GM21737 (cell line): ENCODE results near the gene AFF4.

Experiments used
- ATAC-seq: cut with Tn5 transposase; IDR thresholded peaks from one replicate; pipeline ENCODE4 v1.9.1; 2021; ENCODE audit warnings: mild to moderate bottlenecking, moderate library complexity; ENCODE audit not compliant: unreplicated experiment

Gene AFF4

GRCh38 chr5:132895719-132896305, 67.6 kb downstream of the AFF4 start:
- ATAC-seq: no peak

- no peak for ATAC-seq
Observed at GRCh38 chr5:132890817-132891216, 72.6 kb downstream of the AFF4 start.

- no peak for ATAC-seq
Observed at GRCh38 chr5:132889501-132889900, 73.9 kb downstream of the AFF4 start.

GRCh38 chr5:132887283-132887682, 76.2 kb downstream of the AFF4 start:
- ATAC-seq: no peak

- no peak for ATAC-seq
Observed at GRCh38 chr5:132886064-132886823, 77.2 kb downstream of the AFF4 start.

GRCh38 chr5:132884548-132884947, 78.9 kb downstream of the AFF4 start:
- ATAC-seq: no peak

GRCh38 chr5:132883261-132883834, 80.1 kb downstream of the AFF4 start:
- ATAC-seq: peak; percentile 72

- ATAC-seq: no peak
Observed at GRCh38 chr5:132877938-132878337, 85.5 kb downstream of the AFF4 start.

GRCh38 chr5:132877466-132877865, 86.0 kb downstream of the AFF4 start:
- no peak for ATAC-seq

GRCh38 chr5:132876020-132876759, 87.2 kb downstream of the AFF4 start:
- no peak for ATAC-seq

GRCh38 chr5:132873930-132874271, 89.5 kb downstream of the AFF4 start:
- ATAC-seq: no peak

GRCh38 chr5:132873119-132873929, 90.1 kb downstream of the AFF4 start, which contains the start of gene LEAP2:
Gene LEAP2 (plus strand): TSS chr5:132873668. CDS start chr5:132873695, 27 bp downstream.
- ATAC-seq: no peak

GRCh38 chr5:132872788-132873118, 90.7 kb downstream of the AFF4 start:
- no peak for ATAC-seq

GRCh38 chr5:132871459-132872284, 91.8 kb downstream of the AFF4 start:
- no peak for ATAC-seq

GRCh38 chr5:132870801-132871200, 92.6 kb downstream of the AFF4 start:
- ATAC-seq: no peak

GRCh38 chr5:132868754-132869153, 94.7 kb downstream of the AFF4 start:
- ATAC-seq: no peak

GRCh38 chr5:132867046-132867451, 96.4 kb downstream of the AFF4 start:
- no peak for ATAC-seq

GRCh38 chr5:132866342-132867045, 96.9 kb downstream of the AFF4 start, which contains the start of the genes GDF9 and UQCRQ:
Gene GDF9 (minus strand): TSS chr5:132866469. CDS start chr5:132864533, 1,936 bp downstream.
Gene UQCRQ (plus strand): TSS chr5:132866642. CDS start chr5:132866882, 240 bp downstream.
- peak; percentile 98 for ATAC-seq

GRCh38 chr5:132865668-132866341, 97.6 kb downstream of the AFF4 start:
- ATAC-seq: no peak
